Fibroblast of pulmonary artery (primary cell): ENCODE measurements around the gene IL6ST.

ENCODE experiments used
- DNase-seq: peaks from one replicate; pipeline ENCODE4 v3.0.0-alpha.2; 2010; ENCODE audit warnings: low read depth
- H3K4me3 ChIP-seq: replicated peaks from 2 replicates; pipeline ENCODE4 v1.5.1; 2011; ENCODE audit warnings: low read depth, mild to moderate bottlenecking, control low read depth, low read length, moderate library complexity
- TF ChIP-seq, protein P1 (sequence below): IDR thresholded peaks from 2 replicates; pipeline ENCODE4 v1.5.1; 2011; ENCODE audit warnings: mild to moderate bottlenecking, control low read depth, low read length, inconsistent platforms; ENCODE audit errors: missing control alignments

Gene IL6ST

GRCh38 chr5:55896238-55896637, 98.5 kb downstream of the IL6ST start:
- no peak for DNase-seq
- TF ChIP-seq, protein P1, sequence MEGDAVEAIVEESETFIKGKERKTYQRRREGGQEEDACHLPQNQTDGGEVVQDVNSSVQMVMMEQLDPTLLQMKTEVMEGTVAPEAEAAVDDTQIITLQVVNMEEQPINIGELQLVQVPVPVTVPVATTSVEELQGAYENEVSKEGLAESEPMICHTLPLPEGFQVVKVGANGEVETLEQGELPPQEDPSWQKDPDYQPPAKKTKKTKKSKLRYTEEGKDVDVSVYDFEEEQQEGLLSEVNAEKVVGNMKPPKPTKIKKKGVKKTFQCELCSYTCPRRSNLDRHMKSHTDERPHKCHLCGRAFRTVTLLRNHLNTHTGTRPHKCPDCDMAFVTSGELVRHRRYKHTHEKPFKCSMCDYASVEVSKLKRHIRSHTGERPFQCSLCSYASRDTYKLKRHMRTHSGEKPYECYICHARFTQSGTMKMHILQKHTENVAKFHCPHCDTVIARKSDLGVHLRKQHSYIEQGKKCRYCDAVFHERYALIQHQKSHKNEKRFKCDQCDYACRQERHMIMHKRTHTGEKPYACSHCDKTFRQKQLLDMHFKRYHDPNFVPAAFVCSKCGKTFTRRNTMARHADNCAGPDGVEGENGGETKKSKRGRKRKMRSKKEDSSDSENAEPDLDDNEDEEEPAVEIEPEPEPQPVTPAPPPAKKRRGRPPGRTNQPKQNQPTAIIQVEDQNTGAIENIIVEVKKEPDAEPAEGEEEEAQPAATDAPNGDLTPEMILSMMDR = no peak

GRCh38 chr5:55895346-55895745, 99.4 kb downstream of the IL6ST start:
- TF ChIP-seq, protein P1 = no peak
- peak; percentile 11 for DNase-seq
- H3K4me3 ChIP-seq = no peak overlapping the region

More at GRCh38 chr5:55896238-55896637, 98.5 kb downstream of the IL6ST start:
- H3K4me3 ChIP-seq = no peak overlapping the region

DNA sequence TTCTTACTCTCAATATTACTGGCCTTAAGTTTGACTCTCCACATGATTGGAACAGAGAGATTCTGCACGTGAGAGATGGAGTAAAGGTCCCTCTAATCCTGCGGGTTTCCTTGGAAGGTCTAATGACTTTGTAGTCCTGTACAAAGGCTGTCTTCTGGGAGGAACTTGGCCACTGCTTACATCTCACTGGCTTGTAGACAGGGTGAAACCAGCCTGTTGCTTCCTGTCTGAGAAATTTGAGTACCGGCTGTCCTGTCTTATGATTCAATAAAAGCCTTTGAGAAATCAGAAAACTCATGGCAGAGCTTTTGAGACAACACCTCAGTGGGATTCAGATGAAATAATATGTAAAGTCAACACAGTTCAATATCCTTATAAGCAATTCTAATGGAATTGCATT, 100.6 kb downstream of the IL6ST start:
- H3K4me3 ChIP-seq = no peak overlapping the region
- TF ChIP-seq, protein P1 = no peak
- DNase-seq = peak; percentile 17

GRCh38 chr5:55892479-55892878, 102.3 kb downstream of the IL6ST start:
- TF ChIP-seq, protein P1 = no peak
- H3K4me3 ChIP-seq = no peak overlapping the region
- DNase-seq = no peak

- TF ChIP-seq, protein P1 = no peak
- no peak for DNase-seq
Observed at GRCh38 chr5:55888205-55888604, 106.6 kb downstream of the IL6ST start.

DNA sequence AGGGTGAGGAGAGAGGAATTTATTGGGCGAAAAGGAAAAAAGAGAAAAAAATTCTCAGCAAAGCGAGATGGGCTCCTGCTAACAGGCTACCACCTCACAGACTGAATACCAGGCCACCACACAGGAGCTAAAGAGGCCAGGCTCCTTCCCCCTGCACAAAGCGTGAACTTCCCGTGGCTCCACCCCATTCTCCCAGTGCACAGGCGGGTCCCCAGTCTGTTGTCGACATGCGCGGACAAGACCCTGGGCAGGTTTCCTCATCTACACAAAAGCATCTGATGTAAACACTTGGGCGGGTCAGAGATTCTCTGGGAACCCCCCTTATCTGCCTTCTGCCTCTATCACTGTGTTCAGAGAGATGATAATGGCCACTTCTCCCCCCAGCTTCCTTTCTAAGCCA, 109.4 kb downstream of the IL6ST start:
- H3K4me3 ChIP-seq = no peak overlapping the region
- DNase-seq = no peak
- TF ChIP-seq, protein P1 = no peak

More at GRCh38 chr5:55888205-55888604, 106.6 kb downstream of the IL6ST start:
- H3K4me3 ChIP-seq = no peak overlapping the region
